ENCODE results near the gene TBC1D22A.

TBC1D22A gene

GRCh38 chr22:46982635-46983034, 220.2 kb downstream of the TBC1D22A start:
- Histone ChIP-seq H3K4me2 (ENCODE audit: low read length) (no peak overlapping the region), H3K27ac (ENCODE audit: low read length) (no peak overlapping the region), H3K36me3 (replicated peaks; ENCODE audit: low read depth, low read length) (peaks cover 48% of the 10 kb centered on the region), H3K9me3 (ENCODE audit: insufficient read depth, low read length) (no peaks in the 10 kb centered on the region), H3K27me3 (ENCODE audit: low read depth, low read length) (no peaks in the 10 kb centered on the region), H3K4me3 (ENCODE audit: low read length) (no peak overlapping the region), H3K4me1 (ENCODE audit: low read length) (no peaks in the 10 kb centered on the region), H4K20me1 (ENCODE audit: insufficient read depth, low read length) (peaks cover 76% of the 10 kb centered on the region), H3K9ac (ENCODE audit: low read length) (no peak overlapping the region), H2AFZ (ENCODE audit: low read depth, low read length) (no peak overlapping the region), H3K79me2 (ENCODE audit: low read length) (peaks cover 3% of the 10 kb centered on the region; the same call in 1 of the 2 replicates)
- no peak for TF ChIP-seq EZH2phosphoT487 (IDR thresholded peaks at IDR 0.05; ENCODE audit: low read depth)
- TF ChIP-seq CTCF (IDR thresholded peaks at IDR 0.05; ENCODE audit: low read depth, low read length), result no peak

- no peak overlapping the region for H3K27ac ChIP-seq (ENCODE audit: low read length)
- H4K20me1 ChIP-seq (ENCODE audit: insufficient read depth, low read length), result peaks cover 76% of the 10 kb centered on the region
- H3K4me2 ChIP-seq (ENCODE audit: low read length), result no peak overlapping the region
- TF ChIP-seq CTCF (IDR thresholded peaks at IDR 0.05; ENCODE audit: low read depth, low read length) (no peak), EZH2phosphoT487 (IDR thresholded peaks at IDR 0.05; ENCODE audit: low read depth) (no peak)
- no peak overlapping the region for H2AFZ ChIP-seq (ENCODE audit: low read depth, low read length)
- no peaks in the 10 kb centered on the region for H3K9me3 ChIP-seq (ENCODE audit: insufficient read depth, low read length)
- H3K79me2 ChIP-seq (ENCODE audit: low read length), result peaks cover 3% of the 10 kb centered on the region; the same call in 1 of the 2 replicates
- no peak overlapping the region for H3K4me3 ChIP-seq (ENCODE audit: low read length)
- no peak overlapping the region for H3K9ac ChIP-seq (ENCODE audit: low read length)
- peaks cover 48% of the 10 kb centered on the region for H3K36me3 ChIP-seq (replicated peaks; ENCODE audit: low read depth, low read length)
- no peaks in the 10 kb centered on the region for H3K4me1 ChIP-seq (ENCODE audit: low read length)
- H3K27me3 ChIP-seq (ENCODE audit: low read depth, low read length), result no peaks in the 10 kb centered on the region
Observed at GRCh38 chr22:46983046-46983445, 220.6 kb downstream of the TBC1D22A start.

DNA sequence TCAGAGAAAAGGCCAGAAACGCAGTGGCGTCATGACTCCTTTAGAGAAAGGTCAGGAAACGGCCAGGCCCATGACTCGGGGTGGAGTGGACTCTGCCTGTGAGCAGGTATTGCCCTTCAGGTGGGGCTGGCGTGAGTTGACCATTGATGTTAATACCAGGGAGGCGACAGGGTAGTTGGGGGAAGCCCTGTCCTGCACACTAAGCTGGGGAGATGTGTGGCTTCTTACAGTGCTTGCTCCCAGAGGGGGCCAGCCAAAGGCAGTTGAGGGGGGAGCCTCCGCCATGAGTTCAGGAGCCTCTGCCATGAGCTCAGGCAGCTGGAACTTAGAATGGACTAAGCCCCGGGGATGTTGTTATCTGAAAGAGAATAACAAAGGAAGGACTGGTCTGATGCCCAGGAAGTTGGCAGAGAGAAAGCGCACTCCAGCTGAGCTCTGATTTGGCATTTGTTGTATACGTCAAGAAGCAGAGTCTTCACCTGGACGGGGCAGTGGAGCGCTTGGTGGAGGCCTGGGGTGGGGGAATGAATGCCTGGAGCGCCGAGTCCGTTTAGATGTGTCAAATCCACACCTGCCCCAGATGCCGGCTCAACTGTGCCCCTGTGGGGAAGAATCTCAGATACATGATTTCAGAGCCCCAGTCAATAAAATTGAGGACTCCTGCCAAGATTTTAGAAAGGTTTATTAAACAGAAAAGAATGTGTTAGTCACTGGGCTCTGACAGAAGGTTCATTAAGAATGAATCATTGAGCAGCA, 222.5 kb downstream of the TBC1D22A start:
- H3K9me3 ChIP-seq (ENCODE audit: insufficient read depth, low read length), result no peaks in the 10 kb centered on the region
- peaks cover 83% of the 10 kb centered on the region for H4K20me1 ChIP-seq (ENCODE audit: insufficient read depth, low read length)
- H2AFZ ChIP-seq (ENCODE audit: low read depth, low read length), result no peak overlapping the region
- H3K36me3 ChIP-seq (replicated peaks; ENCODE audit: low read depth, low read length), result peaks cover 36% of the 10 kb centered on the region
- no peak overlapping the region for H3K9ac ChIP-seq (ENCODE audit: low read length)
- H3K27me3 ChIP-seq (ENCODE audit: low read depth, low read length), result no peaks in the 10 kb centered on the region
- H3K27ac ChIP-seq (ENCODE audit: low read length), result no peak overlapping the region
- peaks cover 3% of the 10 kb centered on the region; the same call in 1 of the 2 replicates for H3K79me2 ChIP-seq (ENCODE audit: low read length)
- TF ChIP-seq CTCF (IDR thresholded peaks at IDR 0.05; ENCODE audit: low read depth, low read length) (no peak), EZH2phosphoT487 (IDR thresholded peaks at IDR 0.05; ENCODE audit: low read depth) (no peak)
- H3K4me1 ChIP-seq (ENCODE audit: low read length), result no peaks in the 10 kb centered on the region
- H3K4me2 ChIP-seq (ENCODE audit: low read length), result no peak overlapping the region
- no peak overlapping the region for H3K4me3 ChIP-seq (ENCODE audit: low read length)

DNA sequence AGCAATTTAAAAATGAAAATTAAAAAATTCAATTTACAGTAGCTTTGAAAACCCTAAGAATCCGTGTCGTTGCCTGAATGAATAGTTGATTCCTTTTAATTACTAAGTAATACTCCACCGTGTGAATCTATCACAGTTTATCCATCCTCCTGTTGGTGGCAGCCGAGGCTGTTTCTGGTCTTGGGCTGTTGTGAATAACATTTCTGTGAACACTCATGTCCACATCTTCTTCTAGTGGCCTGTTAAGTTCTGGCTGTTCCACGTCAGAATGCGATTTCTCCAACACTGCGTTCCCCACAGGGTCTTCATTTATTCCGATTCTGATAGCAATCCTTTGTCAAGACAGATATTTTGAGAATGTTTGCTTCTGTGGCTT, 223.0 kb downstream of the TBC1D22A start:
- Histone ChIP-seq H3K27me3 (ENCODE audit: low read depth, low read length) (no peaks in the 10 kb centered on the region), H3K4me1 (ENCODE audit: low read length) (no peaks in the 10 kb centered on the region), H3K4me3 (ENCODE audit: low read length) (no peak overlapping the region), H3K9me3 (ENCODE audit: insufficient read depth, low read length) (no peaks in the 10 kb centered on the region), H3K79me2 (ENCODE audit: low read length) (peaks cover 3% of the 10 kb centered on the region; the same call in 1 of the 2 replicates), H3K9ac (ENCODE audit: low read length) (no peak overlapping the region), H3K27ac (ENCODE audit: low read length) (no peak overlapping the region), H3K4me2 (ENCODE audit: low read length) (no peak overlapping the region), H4K20me1 (ENCODE audit: insufficient read depth, low read length) (peaks cover 88% of the 10 kb centered on the region), H2AFZ (ENCODE audit: low read depth, low read length) (no peak overlapping the region), H3K36me3 (replicated peaks; ENCODE audit: low read depth, low read length) (peaks cover 35% of the 10 kb centered on the region)
- TF ChIP-seq CTCF (IDR thresholded peaks at IDR 0.05; ENCODE audit: low read depth, low read length), result no peak
- TF ChIP-seq EZH2phosphoT487 (IDR thresholded peaks at IDR 0.05; ENCODE audit: low read depth), result no peak

All from OCI-LY3 (cell line).